ENCODE measurements around the gene USF3.
A peak's percentile ranks its signal among the peaks of the same experiment; 100 is the strongest.

The USF3 gene

GRCh38 chr3:113730550-113730949 lies 34.1 kb upstream of the USF3 start:
- H3K36me3 ChIP-seq = peaks cover 42% of the 10 kb centered on the region
- no peaks in the 10 kb centered on the region for H3K4me1 ChIP-seq
- H4K20me1 ChIP-seq = peaks cover 97% of the 10 kb centered on the region
- TF ChIP-seq Cebpa-rat (IDR thresholded peaks at IDR 0.05) = no peak
- no peaks in the 10 kb centered on the region for H3K9me3 ChIP-seq
- H3K27ac ChIP-seq = no peak overlapping the region
- no peaks in the 10 kb centered on the region for H3K27me3 ChIP-seq
- no peak overlapping the region for H3K9ac ChIP-seq
- H3K4me2 ChIP-seq = no peak overlapping the region
- H3K4me3 ChIP-seq = no peak overlapping the region

- H3K9me3 ChIP-seq = no peaks in the 10 kb centered on the region
- H3K4me2 ChIP-seq = no peak overlapping the region
- H3K36me3 ChIP-seq = peaks cover 48% of the 10 kb centered on the region
- peaks cover 91% of the 10 kb centered on the region for H4K20me1 ChIP-seq
- TF ChIP-seq Cebpa-rat (IDR thresholded peaks at IDR 0.05) = no peak
- no peaks in the 10 kb centered on the region for H3K4me1 ChIP-seq
- H3K9ac ChIP-seq = no peak overlapping the region
- H3K27ac ChIP-seq = no peak overlapping the region
- H3K27me3 ChIP-seq = no peaks in the 10 kb centered on the region
- H3K4me3 ChIP-seq = no peak overlapping the region
Measured at GRCh38 chr3:113728661-113729060, 32.2 kb upstream of the USF3 start.

GRCh38 chr3:113721636-113722035 lies 25.2 kb upstream of the USF3 start:
- Histone ChIP-seq H3K4me1 (no peaks in the 10 kb centered on the region), H3K27ac (no peak overlapping the region), H3K27me3 (no peaks in the 10 kb centered on the region), H3K9me3 (no peaks in the 10 kb centered on the region), H3K9ac (no peak overlapping the region), H3K4me3 (no peak overlapping the region), H3K36me3 (peaks cover 80% of the 10 kb centered on the region), H3K4me2 (no peak overlapping the region), H4K20me1 (peaks cover 24% of the 10 kb centered on the region)
- TF ChIP-seq Cebpa-rat (IDR thresholded peaks at IDR 0.05) = no peak

DNA sequence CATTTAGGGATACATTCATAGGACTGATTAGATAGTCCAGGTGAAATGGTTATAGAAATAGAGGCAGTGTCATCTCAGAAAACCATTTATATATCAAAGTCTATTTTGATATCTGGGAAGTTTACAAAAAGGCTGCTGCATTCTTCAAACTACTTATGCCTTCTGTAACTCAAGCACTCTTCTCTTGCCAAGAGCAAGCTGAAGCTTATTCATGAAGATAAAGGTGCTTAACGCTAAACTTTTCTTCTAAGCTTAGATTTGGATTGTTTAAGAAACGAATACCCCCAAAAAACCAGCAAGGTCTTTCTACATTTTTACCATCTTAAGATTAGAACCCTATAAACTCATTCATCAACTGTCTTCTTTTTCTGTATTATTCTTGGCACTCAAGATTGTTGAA lies 23.3 kb upstream of the USF3 start:
- Histone ChIP-seq H3K9ac (no peak overlapping the region), H3K4me1 (no peaks in the 10 kb centered on the region), H3K9me3 (no peaks in the 10 kb centered on the region), H3K4me2 (no peak overlapping the region), H3K27ac (no peak overlapping the region), H4K20me1 (peaks cover 5% of the 10 kb centered on the region), H3K36me3 (peaks cover 83% of the 10 kb centered on the region), H3K27me3 (no peaks in the 10 kb centered on the region), H3K4me3 (no peak overlapping the region)
- no peak for TF ChIP-seq Cebpa-rat (IDR thresholded peaks at IDR 0.05)

- Histone ChIP-seq H3K4me3 (no peak overlapping the region), H3K4me2 (no peak overlapping the region), H3K27me3 (no peaks in the 10 kb centered on the region), H3K27ac (no peak overlapping the region), H3K36me3 (peaks cover 79% of the 10 kb centered on the region), H3K9me3 (no peaks in the 10 kb centered on the region), H3K4me1 (no peaks in the 10 kb centered on the region), H4K20me1 (peaks cover under 1% of the 10 kb centered on the region; the same call in 1 of the 2 replicates), H3K9ac (no peak overlapping the region)
- no peak for TF ChIP-seq Cebpa-rat (IDR thresholded peaks at IDR 0.05)
Measured at GRCh38 chr3:113719294-113719693, 22.9 kb upstream of the USF3 start.

GRCh38 chr3:113717818-113718217 lies 21.4 kb upstream of the USF3 start:
- H3K4me3 ChIP-seq = no peak overlapping the region
- H3K36me3 ChIP-seq = peaks cover 71% of the 10 kb centered on the region
- TF ChIP-seq Cebpa-rat (IDR thresholded peaks at IDR 0.05) = no peak

DNA sequence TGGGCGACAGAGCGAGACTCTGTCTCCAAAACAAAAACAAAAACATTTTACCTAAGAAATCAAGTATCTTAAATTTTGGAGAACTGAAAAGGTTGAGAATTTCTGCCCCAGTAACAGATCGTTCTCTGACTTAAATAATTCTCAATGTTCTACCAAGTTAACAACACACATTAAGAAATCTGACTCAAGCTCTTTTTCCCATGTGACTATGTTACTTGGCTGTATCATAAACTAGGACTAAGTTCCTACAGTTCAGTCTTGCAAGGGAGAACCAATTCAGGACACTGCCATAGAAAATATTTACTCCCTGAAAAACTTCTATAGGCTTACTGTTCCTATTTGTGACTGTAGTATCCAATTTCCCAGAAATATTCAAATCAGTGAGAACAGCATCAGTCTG lies 20.9 kb upstream of the USF3 start:
- Histone ChIP-seq H3K9ac (no peak overlapping the region), H4K20me1 (no peaks in the 10 kb centered on the region), H3K9me3 (no peaks in the 10 kb centered on the region), H3K27me3 (no peaks in the 10 kb centered on the region), H3K36me3 (peaks cover 67% of the 10 kb centered on the region), H3K27ac (no peak overlapping the region), H3K4me2 (no peak overlapping the region), H3K4me3 (no peak overlapping the region), H3K4me1 (no peaks in the 10 kb centered on the region)
- no peak for TF ChIP-seq Cebpa-rat (IDR thresholded peaks at IDR 0.05)

More at GRCh38 chr3:113717818-113718217, 21.4 kb upstream of the USF3 start:
- H4K20me1 ChIP-seq = no peaks in the 10 kb centered on the region
- no peaks in the 10 kb centered on the region for H3K4me1 ChIP-seq
- no peaks in the 10 kb centered on the region for H3K27me3 ChIP-seq
- H3K9ac ChIP-seq = no peak overlapping the region
- H3K9me3 ChIP-seq = no peaks in the 10 kb centered on the region
- no peak overlapping the region for H3K27ac ChIP-seq
- no peak overlapping the region for H3K4me2 ChIP-seq

GRCh38 chr3:113714702-113715101 lies 18.3 kb upstream of the USF3 start:
- no peaks in the 10 kb centered on the region for H3K27me3 ChIP-seq
- no peaks in the 10 kb centered on the region for H3K4me1 ChIP-seq
- no peaks in the 10 kb centered on the region for H4K20me1 ChIP-seq
- no peak overlapping the region for H3K4me2 ChIP-seq
- TF ChIP-seq Cebpa-rat (IDR thresholded peaks at IDR 0.05) = no peak
- peaks cover 42% of the 10 kb centered on the region for H3K36me3 ChIP-seq
- H3K9ac ChIP-seq = no peak overlapping the region
- H3K4me3 ChIP-seq = no peak overlapping the region
- no peaks in the 10 kb centered on the region for H3K9me3 ChIP-seq
- no peak overlapping the region for H3K27ac ChIP-seq

- no peaks in the 10 kb centered on the region for H3K4me1 ChIP-seq
- H3K9ac ChIP-seq = no peak overlapping the region
- no peak overlapping the region for H3K27ac ChIP-seq
- H3K9me3 ChIP-seq = no peaks in the 10 kb centered on the region
- H3K36me3 ChIP-seq = peaks cover 17% of the 10 kb centered on the region; the same call in 1 of the 2 replicates
- no peaks in the 10 kb centered on the region for H3K27me3 ChIP-seq
- H3K4me2 ChIP-seq = no peak overlapping the region
- no peak overlapping the region for H3K4me3 ChIP-seq
- TF ChIP-seq Cebpa-rat (IDR thresholded peaks at IDR 0.05) = no peak
- H4K20me1 ChIP-seq = no peaks in the 10 kb centered on the region
Measured at GRCh38 chr3:113712129-113712528, 15.7 kb upstream of the USF3 start.

GRCh38 chr3:113707835-113708234 lies 11.4 kb upstream of the USF3 start:
- H3K4me1 ChIP-seq = no peaks in the 10 kb centered on the region
- no peaks in the 10 kb centered on the region for H4K20me1 ChIP-seq
- H3K36me3 ChIP-seq = no peaks in the 10 kb centered on the region
- H3K4me3 ChIP-seq = no peak overlapping the region
- H3K9ac ChIP-seq = no peak overlapping the region
- no peak for TF ChIP-seq Cebpa-rat (IDR thresholded peaks at IDR 0.05)
- H3K27ac ChIP-seq = no peak overlapping the region
- H3K9me3 ChIP-seq = no peaks in the 10 kb centered on the region
- H3K27me3 ChIP-seq = no peaks in the 10 kb centered on the region
- H3K4me2 ChIP-seq = no peak overlapping the region

DNA sequence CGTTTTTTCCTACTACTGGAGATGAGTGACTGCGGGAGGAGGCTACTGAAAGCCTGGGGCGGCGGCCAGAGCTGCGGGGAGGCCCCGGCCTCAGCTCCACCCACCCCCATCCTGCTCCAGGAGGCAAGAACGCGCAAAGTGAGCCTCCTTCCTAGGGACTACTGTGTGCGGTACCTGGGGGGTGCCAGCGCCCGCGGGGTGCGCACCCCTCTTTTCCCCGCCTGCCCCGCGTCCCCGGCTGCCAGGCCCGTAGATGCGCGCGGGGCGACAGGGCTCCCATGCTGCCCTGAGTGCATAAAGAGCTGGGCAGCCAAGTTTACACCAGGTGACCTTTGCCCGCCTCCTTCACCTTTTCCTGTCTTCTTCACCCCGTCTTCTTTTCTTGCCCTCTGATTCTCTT lies 2.5 kb upstream of the USF3 start:
- Histone ChIP-seq H3K27ac (no peak overlapping the region), H3K27me3 (peaks cover 14% of the 10 kb centered on the region), H3K9ac (no peak overlapping the region), H3K4me1 (peaks cover 29% of the 10 kb centered on the region), H3K4me3 (no peak overlapping the region), H3K9me3 (no peaks in the 10 kb centered on the region), H3K4me2 (peak overlapping the region; percentile 40), H4K20me1 (no peaks in the 10 kb centered on the region), H3K36me3 (no peaks in the 10 kb centered on the region)
- TF ChIP-seq Cebpa-rat (IDR thresholded peaks at IDR 0.05) = no peak

Measured in BLaER1 (cell line).